HG03135 (cell line): ENCODE measurements around the gene SHD.
"Not testable (repeated sequence)": the region's sequence is repeated elsewhere in the genome, so short reads cannot be mapped to it uniquely, and the experiment has no call there.

Source experiments
- ATAC-seq: cut with Tn5 transposase; IDR thresholded peaks from one replicate; pipeline ENCODE4 v1.9.1; 2021; ENCODE audit warnings: mild to moderate bottlenecking, moderate library complexity; ENCODE audit not compliant: unreplicated experiment

The SHD gene

DNA sequence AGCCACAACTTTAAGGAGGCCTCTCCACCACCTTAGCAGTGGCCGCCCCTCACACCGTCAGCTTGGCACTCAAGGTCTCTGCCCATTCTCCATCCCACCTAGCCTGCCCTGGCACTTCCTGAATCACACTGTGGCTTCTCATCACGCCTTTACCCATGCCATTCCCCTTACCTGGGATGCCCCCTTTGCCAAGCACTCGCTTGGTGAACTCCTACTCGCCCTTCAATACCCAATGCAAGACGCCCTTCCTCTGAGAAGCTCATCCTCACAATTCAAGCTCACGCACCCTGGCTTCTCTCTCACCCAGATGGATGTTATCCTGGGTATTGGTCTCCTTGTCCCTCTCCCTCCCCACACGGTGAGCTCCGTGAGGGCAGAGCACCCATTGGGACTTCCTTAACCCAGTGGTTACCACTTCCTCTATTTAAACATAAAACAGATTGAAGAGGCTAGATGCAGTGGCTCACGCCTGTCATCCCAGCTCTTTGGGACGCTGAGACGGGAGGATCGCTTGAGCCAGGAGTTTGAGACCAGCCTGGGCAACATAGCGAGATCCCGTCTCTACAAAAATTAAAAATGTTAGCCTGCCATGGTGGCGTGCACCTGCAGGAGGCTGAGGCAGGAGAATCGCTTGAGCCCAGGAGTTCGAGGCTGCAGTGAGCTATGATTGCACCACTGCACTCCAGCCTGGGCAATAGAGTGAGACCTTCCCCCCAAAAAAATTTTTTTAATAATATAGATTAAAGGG is 12.6 kb upstream of the SHD start:
- no peak for ATAC-seq

DNA sequence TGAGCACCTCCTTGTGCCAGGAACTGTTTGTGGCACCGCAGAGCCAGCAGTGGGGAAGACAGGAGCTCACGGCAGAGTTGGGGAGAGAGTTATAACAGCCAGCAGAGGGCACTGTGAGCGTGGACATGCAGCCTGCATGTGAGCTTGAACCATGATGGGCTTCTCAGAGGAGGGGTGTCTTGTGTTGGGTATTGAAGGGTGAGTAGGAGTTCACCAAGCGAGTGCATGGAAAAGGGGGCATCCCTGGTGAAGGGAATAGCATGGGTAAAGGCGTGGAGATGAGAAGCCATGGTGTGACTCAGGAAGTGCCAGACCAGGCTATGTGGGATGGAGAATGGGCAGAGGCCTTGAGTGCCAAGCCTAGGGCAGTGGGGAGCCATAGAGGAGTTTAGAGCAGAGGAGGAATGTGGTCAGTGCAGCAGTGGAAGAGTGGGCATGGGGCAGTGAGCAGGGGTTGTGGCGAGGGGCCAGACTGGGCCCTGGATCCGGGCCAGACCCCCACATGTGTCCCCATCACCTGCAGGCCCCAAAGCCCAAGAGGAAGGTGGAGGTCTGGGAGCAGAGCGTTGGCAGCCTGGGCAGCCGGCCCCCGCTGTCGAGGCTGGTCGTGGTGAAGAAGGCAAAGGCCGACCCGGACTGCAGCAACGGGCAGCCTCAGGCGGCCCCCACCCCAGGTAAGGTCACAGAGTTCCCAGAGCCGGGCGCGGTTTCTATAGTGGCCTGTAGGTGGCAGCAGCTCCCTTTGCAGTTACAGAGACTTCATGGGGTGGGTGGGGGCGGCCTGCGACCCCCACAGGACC is 11.8 kb upstream of the SHD start:
- ATAC-seq, result no peak

- ATAC-seq, result no peak
These were observed 10.9 kb upstream of the SHD start for GRCh38 chr19:4267901-4268815.

DNA sequence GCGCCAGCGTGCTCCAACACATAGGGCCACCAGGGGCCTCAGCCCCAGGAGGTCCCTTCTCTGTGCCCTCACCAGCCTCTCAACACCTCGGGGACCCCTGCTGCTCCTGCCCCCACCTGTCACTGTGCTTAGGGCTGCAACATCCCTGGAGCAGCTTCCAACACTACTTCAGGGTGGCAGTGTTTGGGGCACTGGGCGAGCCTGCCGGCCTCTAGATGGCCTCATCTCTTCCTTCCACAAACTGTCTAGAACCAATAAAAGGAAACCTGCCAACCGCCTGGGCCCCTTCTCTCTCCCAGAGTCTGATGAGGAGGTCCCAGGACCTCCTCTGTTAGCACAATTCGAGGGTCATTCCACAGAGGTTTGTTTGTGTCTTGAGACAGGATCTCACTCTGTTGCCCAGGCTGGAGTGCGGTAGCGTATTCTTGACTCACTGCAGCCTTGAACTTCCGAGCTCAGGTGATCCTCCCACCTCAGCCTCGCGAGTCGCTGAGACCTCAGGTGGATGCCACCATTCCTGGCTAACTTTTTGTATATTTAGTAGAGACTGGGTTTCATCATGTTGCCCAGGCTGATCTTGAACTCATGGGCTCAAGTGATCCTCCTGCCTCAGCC is 10.1 kb upstream of the SHD start:
- ATAC-seq, result no peak

DNA sequence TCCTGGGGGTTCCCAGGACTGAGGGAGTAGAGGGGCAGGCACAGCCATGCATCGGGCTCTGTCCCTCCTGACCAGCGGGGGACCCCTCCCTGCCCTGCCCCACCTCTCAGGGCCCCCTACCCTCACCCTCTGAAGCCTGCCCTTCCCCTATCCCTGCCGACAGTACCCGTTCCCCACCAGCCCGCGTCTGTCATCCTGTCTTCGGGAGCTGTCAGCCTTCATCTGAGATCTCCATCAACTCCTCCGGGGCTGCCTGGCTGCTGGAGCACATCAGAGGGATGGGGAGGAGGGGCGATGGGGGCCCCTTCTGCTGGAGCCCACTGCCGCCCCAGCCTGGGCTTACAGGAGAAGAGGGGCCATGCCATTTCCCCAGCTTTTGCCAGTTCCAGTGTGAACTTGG is 6.2 kb upstream of the SHD start:
- no peak for ATAC-seq

GRCh38 chr19:4274321-4274686 is 4.8 kb upstream of the SHD start:
- ATAC-seq, result not testable (repeated sequence)

DNA sequence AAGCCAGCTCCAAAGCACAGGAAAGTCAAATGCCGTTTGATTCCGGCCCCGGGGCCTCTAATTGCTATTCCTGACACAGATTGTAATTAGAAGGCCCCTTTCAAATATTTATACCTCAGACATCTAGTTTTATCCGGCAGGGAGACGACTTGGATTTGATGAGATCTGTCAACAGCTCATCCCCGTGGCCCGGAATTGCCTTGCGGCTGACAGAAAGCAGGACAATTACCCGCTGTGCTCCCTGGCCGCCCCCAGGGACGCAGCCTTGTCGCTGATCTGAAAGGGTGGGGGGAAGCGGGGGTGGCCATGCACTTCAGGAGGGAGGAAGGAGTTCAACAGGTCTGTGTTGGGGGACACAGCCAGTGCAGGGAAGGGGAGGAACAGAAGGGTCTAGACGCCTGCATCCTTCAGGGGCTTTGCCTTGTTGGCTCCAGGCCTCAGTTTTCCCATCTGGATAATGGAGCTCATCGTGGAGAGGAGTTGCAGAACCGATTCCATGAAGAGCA is 1.8 kb upstream of the SHD start:
- ATAC-seq, result no peak

- ATAC-seq, result no peak
These were observed 1.1 kb upstream of the SHD start for GRCh38 chr19:4278010-4278409.

GRCh38 chr19:4279267-4279529 is 132 bp downstream of the SHD start:
- no peak for ATAC-seq

DNA sequence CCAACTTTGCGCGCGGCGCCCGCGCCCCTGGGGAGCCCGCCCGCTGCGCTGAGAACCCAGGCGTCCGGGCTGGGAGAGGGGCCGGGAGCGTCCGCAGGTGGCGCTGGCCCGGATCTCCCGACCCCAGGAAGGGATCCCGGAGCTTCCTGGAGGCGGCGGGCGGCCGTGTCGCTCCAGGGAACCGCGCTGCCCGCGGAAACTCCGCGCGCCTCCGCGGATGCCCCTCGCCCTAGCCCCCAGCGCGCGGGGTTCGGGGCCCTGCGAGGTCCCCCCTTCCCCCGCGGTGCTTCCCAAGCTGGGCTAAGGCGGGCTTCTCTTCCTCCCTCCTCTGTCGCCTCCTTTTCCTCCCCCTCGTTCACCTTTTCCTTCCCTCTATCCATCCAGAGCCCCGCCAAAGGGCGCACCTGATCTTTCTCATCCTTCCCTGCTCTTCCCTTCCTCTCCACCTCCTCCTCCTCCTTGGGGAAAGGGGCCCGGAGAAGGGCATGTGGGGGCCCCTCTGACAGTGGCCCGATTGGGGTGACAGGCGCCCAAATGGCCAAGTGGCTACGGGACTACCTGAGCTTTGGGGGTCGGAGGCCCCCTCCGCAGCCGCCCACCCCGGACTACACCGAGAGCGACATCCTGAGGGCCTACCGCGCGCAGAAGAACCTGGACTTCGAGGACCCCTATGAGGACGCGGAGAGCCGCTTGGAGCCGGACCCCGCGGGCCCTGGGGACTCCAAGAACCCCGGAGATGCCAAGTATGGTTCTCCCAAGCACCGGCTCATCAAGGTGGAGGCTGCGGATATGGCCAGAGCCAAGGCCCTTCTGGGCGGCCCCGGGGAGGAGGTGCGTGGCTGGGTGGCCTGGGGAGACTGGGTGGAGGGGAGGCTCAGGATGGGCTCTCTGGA is 710 bp downstream of the SHD start:
- no peak for ATAC-seq

DNA sequence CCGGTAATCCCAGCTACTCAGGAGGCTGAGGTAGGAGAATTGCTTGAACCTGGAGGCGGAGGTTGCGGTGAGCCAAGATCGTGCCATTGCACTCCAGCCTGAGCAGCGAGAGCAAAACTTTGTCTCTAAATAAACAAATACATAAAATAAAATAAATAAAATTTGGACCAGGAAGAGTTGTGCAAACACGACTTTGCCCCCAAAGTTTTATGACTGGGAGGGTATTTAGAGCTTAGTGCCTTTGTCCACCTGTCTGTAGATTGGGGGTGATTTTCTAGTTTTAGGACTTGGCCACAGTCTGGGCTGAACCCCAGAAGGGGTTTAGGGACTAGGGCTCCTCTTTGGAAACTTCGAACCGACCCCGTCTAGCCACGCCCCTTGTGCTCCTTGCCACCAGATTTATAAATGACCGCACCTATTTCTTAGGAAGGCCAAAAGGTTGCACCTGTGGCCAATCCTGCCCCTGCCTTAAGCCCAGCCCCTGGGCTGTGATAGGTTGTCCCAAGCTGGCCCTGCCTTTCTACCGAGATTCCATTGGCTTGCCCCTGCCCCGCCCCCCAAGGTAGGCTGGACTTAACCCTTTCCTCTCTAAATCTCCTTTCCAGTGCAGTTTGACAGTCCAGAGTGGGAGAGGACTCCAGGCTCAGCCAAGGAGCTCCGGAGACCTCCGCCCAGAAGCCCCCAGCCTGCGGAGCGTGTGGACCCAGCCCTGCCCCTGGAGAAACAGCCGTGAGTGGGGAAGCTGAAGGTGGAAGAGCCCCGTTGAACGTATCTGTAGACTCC is 5.3 kb downstream of the SHD start:
- ATAC-seq, result no peak

- no peak for ATAC-seq
These were observed 5.9 kb downstream of the SHD start for GRCh38 chr19:4284974-4285373.

GRCh38 chr19:4286141-4286540 is 7.1 kb downstream of the SHD start:
- ATAC-seq, result not testable (repeated sequence)

DNA sequence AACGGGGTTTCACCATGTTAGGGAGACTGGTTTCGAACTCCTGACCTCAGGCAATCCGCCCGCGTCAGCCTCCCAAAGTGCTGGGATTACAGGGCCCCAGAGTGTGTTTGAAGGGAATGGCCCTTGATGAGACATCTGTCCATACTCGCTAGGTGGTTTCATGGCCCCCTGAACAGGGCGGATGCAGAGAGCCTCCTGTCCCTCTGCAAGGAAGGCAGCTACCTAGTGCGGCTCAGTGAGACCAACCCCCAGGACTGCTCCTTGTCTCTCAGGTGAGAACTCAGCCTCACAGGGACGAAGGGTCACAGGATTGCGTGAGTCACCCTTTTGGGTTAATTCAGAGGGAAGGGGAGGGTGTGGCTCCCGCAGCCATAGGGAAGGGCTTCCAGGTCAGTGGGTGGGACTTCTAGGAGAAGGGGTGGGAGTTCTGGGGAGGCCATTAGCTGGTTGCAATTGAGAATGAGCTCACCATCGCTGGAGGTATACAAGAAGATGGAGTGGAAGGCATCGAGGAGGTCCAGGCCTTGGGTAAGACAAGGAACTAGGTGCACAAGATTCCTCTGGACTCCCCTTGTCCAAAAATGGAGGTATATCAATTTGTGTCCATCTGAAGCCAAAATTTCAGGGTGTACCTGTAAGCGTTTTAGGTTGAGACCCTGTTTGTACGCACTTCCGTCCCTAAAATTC is 9.2 kb downstream of the SHD start:
- no peak for ATAC-seq

DNA sequence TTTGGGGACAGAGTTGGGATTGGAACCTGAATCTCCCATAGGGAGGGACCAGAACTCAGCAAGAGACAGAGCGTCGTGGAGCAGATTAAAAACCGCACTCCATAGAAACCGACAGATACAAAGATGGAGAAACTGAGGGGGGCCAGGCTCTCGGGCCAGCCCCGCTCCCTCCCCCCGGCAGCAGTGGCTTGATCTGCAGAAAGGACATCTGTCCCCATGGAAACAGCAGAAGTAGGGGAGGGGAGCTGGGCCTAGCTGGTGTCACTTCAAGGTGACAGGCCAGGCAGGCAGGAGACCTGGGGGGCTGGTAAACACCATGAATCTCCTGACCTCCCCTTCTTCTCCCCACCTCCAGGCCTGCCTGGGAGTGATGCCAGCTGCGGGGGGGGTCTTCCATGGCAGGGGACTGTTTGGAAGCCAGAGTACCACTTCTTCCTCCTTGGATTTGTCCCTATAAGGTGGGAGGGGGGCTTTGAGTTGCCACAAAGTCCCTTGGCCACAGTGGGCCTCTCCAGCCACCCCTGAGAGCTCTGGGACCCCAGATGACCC is 12.2 kb downstream of the SHD start:
- no peak for ATAC-seq

- no peak for ATAC-seq
These were observed 13.4 kb downstream of the SHD start for GRCh38 chr19:4292515-4292914.

DNA sequence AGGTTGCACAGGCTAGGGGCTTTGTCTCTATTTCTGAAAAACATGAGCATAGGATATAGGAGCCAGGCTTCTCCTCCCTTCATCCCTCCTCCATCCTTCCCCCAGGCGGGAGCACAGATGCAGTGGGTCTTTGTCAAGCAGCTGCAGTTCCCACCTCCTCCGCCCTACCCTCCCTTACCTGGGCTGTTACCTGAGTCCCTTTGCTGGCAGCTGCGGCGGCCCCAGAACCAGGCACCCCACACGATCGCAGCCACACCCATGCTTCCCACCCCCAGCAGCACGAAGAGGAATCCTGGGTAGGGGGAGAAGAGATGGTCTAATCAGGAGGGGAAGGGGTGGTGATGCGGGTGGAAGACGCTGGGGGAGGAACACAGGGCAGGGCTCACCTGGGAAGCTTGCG is 15.3 kb downstream of the SHD start:
- ATAC-seq, result no peak

DNA sequence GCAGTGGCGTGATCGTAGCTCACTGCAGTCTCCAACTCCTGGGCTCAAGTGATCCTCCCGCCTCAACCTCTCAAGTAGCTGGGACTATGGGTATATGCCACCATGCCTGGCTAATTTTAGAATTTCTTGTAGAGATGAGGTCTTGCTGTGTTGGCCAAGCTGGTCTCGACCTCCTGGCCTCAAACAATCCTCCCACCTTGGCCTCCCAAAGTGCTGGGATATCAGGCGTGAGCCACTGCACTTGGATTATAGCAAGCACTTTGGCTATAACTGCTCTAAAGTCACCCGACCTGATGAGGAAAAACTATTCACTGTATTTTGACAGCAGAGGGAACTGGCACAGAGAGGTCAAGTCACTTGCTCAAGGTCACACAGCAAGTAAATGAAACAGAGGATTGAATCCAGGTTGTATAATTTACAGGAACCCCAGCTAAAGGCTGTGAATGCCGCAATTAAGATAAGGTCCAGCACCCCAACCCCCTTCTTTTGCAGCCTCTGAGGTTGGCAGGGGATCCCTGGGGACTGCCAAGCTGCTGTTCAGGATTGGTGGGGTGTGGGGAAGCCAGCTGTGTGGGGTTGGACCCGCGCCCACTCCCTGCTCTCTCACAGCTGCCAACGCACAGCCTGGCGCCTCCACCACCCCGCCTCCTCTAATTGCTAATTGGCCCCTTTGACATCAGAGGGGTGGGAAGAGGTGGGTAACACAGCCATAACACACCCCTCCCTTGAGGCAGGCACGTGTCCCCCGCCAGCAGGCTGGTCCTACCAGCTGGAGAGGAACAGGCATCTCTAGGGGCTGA is 17.1 kb downstream of the SHD start:
- ATAC-seq, result no peak
